GM23338 (cell line): Measurements from ENCODE around the gene UGCG. TPM values are rescaled to one million over a fixed set of nuclear protein-coding genes. Genes with fewer than 3 reads are reported as not detected.

ENCODE experiments used
- ATAC-seq: fragments of 200-7000 bp; cut with Tn5 transposase; 3 replicates; pipeline ENCODE4 v1.9.1; 2020
- DNase-seq: peaks from one replicate; pipeline ENCODE4 v3.0.0-alpha.2; 2015; ENCODE audit warnings: low spot score
- H2AFZ ChIP-seq: fragments of 200-600 bp; sonication (generic); 2 replicates; pipeline ENCODE4 v1.8.0; 2016; ENCODE audit warnings: antibody characterized with exemption, mild to moderate bottlenecking, moderate library complexity
- H3F3A ChIP-seq: fragments of 200-600 bp; sonication (generic); replicated peaks from 2 replicates; pipeline ENCODE4 v1.8.0; 2017; ENCODE audit warnings: antibody characterized with exemption, mixed run types, low read depth
- H3K27ac ChIP-seq: fragments of 200-600 bp; sonication (generic); 2 replicates; pipeline ENCODE4 v1.6.1; 2016; ENCODE audit warnings: low read depth
- H3K27me3 ChIP-seq: fragments of 200-600 bp; sonication (generic); 2 replicates; pipeline ENCODE4 v1.8.0; 2016; ENCODE audit warnings: mild to moderate bottlenecking, mixed run types, moderate library complexity; ENCODE audit not compliant: insufficient read depth
- H3K36me3 ChIP-seq: fragments of 200-600 bp; sonication (generic); 2 replicates; pipeline ENCODE4 v1.8.0; 2016; ENCODE audit warnings: mild to moderate bottlenecking; ENCODE audit not compliant: insufficient read depth
- H3K4me1 ChIP-seq: fragments of 200-600 bp; sonication (generic); 2 replicates; pipeline ENCODE4 v1.8.0; 2016; ENCODE audit warnings: mild to moderate bottlenecking, moderate library complexity; ENCODE audit not compliant: insufficient read depth
- H3K4me2 ChIP-seq: fragments of 200-600 bp; sonication (generic); 2 replicates; pipeline ENCODE4 v1.7.1; 2017; ENCODE audit warnings: mixed run types
- H3K4me3 ChIP-seq: fragments of 200-600 bp; sonication (generic); 2 replicates; pipeline ENCODE4 v1.6.1; 2016; ENCODE audit warnings: mixed run types
- H3K79me2 ChIP-seq: fragments of 200-600 bp; sonication (generic); replicated peaks from 2 replicates; pipeline ENCODE4 v1.8.0; 2017; ENCODE audit warnings: mild to moderate bottlenecking; ENCODE audit not compliant: insufficient read depth
- H3K9me2 ChIP-seq: fragments of 200-600 bp; sonication (generic); 2 replicates; pipeline ENCODE4 v1.8.0; 2017; ENCODE audit not compliant: insufficient read depth
- H4K20me1 ChIP-seq: fragments of 200-600 bp; sonication (generic); replicated peaks from 2 replicates; pipeline ENCODE4 v1.8.0; 2017; ENCODE audit warnings: mild to moderate bottlenecking; ENCODE audit not compliant: insufficient read depth
- H3K27ac Mint-ChIP-seq: 2 replicates; pipeline ENCODE4 v1.8.0; 2020; ENCODE audit warnings: inconsistent platforms, mild to moderate bottlenecking, moderate library complexity, mixed read lengths
- H3K27me3 Mint-ChIP-seq: 3 replicates; pipeline ENCODE4 v1.8.0; 2022; ENCODE audit warnings: low read depth, mild to moderate bottlenecking, moderate library complexity, mixed read lengths, inconsistent platforms; ENCODE audit not compliant: insufficient read depth, poor library complexity
- H3K36me3 Mint-ChIP-seq: 3 replicates; pipeline ENCODE4 v1.8.0; 2021; ENCODE audit warnings: low read depth, mild to moderate bottlenecking, inconsistent platforms, moderate library complexity, mixed read lengths
- H3K4me1 Mint-ChIP-seq: 3 replicates; pipeline ENCODE4 v1.8.0; 2020; ENCODE audit warnings: mild to moderate bottlenecking, inconsistent platforms, mixed read lengths
- H3K4me3 Mint-ChIP-seq: 3 replicates; pipeline ENCODE4 v1.8.0; 2021; ENCODE audit warnings: moderate library complexity, mild to moderate bottlenecking, inconsistent platforms, mixed read lengths
- H3K9me3 Mint-ChIP-seq: 3 replicates; pipeline ENCODE4 v1.8.0; 2020; ENCODE audit warnings: moderate library complexity, mild to moderate bottlenecking, inconsistent platforms, mixed read lengths
- CREB1 ChIP-seq: fragments of 250-450 bp; sonication (Bioruptor Pico); IDR thresholded peaks from 2 replicates; pipeline ENCODE4 v1.5.0; 2020; ENCODE audit warnings: low read depth, mild to moderate bottlenecking, moderate library complexity
- ETS1 ChIP-seq: IDR thresholded peaks from 2 replicates; pipeline ENCODE4 v1.6.1; 2016; ENCODE audit warnings: antibody characterized with exemption
- EZH2 ChIP-seq: fragments of 200-600 bp; sonication (generic); IDR thresholded peaks from one replicate; pipeline ENCODE4 v1.8.0; 2017; ENCODE audit warnings: antibody characterized with exemption, mild to moderate bottlenecking, low read depth; ENCODE audit not compliant: unreplicated experiment
- EZH2phosphoT487 ChIP-seq: fragments of 200-600 bp; sonication (generic); IDR thresholded peaks from one replicate; pipeline ENCODE4 v1.8.1; 2018; ENCODE audit warnings: antibody characterized with exemption; ENCODE audit not compliant: unreplicated experiment
- JUNB ChIP-seq: IDR thresholded peaks from one replicate; pipeline ENCODE4 v1.6.1; 2016; ENCODE audit warnings: antibody characterized with exemption; ENCODE audit not compliant: unreplicated experiment
- NANOG ChIP-seq: IDR thresholded peaks from 2 replicates; pipeline ENCODE4 v1.6.1; 2016; ENCODE audit warnings: antibody characterized with exemption, borderline replicate concordance
- POLR2AphosphoS5 ChIP-seq: IDR thresholded peaks from 2 replicates; pipeline ENCODE4 v1.6.1; 2016; ENCODE audit warnings: antibody characterized with exemption, low read depth
- STAT1 ChIP-seq: IDR thresholded peaks from one replicate; pipeline ENCODE4 v1.6.1; 2016; ENCODE audit warnings: antibody characterized with exemption; ENCODE audit not compliant: unreplicated experiment
- ZNF114 ChIP-seq: fragments of 250-450 bp; sonication (Bioruptor Pico); IDR thresholded peaks from 2 replicates; pipeline ENCODE4 v1.5.0; 2020; ENCODE audit warnings: mild to moderate bottlenecking, moderate library complexity
- ZNF331 ChIP-seq: fragments of 250-450 bp; sonication (Bioruptor Pico); IDR thresholded peaks from 2 replicates; pipeline ENCODE4 v1.5.0; 2020; ENCODE audit warnings: low read depth, mild to moderate bottlenecking, moderate library complexity
- polyA plus RNA-seq: library from polyadenylated mRNA; unstranded; fragments of >200 nt; fragmentation: Nextera tagmentation; extraction: Ambion mirVana; gene quantifications from 2 replicates; pipeline ENCODE4 v1.2.1, GENCODE V29; 2016
- total RNA-seq: library from RNA; depleted of rRNA; stranded (reverse); fragments of >200 nt; shearing (Covaris generic); gene quantifications from 2 replicates; pipeline ENCODE4 v1.2.3, GENCODE V29; 2014
- TF ChIP-seq, protein P1 (sequence below): fragments of 250-450 bp; sonication (Bioruptor Pico); IDR thresholded peaks from 2 replicates; pipeline ENCODE4 v1.5.0; 2020; ENCODE audit warnings: mild to moderate bottlenecking, moderate library complexity
- TF ChIP-seq, protein P2 (sequence below): IDR thresholded peaks from one replicate; pipeline ENCODE4 v1.6.1; 2018; ENCODE audit warnings: antibody characterized with exemption; ENCODE audit not compliant: unreplicated experiment
- TF ChIP-seq, protein P3 (sequence below), 2 experiments: fragments of 200-600 bp in 1 of 2; sonication (generic) in 1 of 2; conservative IDR thresholded peaks; 2 replicates each; pipeline versions ENCODE4 v1.5.1 to v1.6.1; 2016 to 2017; ENCODE audit warnings: antibody characterized with exemption in 2 of 2, low read depth in 2 of 2, mild to moderate bottlenecking in 2 of 2, moderate library complexity in 1 of 2

Gene UGCG
- total and polyA plus RNA-seq, 2 experiments from 2014 or later, result 30.4 to 44.9 TPM

DNA sequence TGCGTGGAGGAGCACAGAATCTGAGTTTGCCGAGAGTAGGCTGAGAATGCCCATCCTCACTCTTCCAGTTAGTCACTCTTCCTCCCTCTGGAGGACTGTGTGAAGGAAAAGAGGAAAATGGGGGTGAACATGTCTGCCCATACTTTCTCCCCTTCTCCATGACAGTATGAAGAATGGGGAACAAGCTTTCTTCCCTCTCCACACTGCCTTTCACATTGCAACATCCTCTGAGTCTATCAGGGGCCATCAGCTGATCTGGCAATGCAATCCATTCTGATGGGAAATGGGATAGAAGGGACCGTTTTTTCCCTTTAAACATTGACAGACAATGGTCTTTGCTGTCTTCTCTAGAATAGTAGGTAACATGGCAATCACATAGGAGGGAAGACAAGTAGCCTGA, 56.8 kb downstream of the UGCG start:
- ATAC-seq (no peak), DNase-seq (no peak)
- Mint-ChIP-seq H3K4me1 (peaks cover 14% of the 10 kb centered on the region; the same call in 2 of the 3 replicates), H3K9me3 (no peaks in the 10 kb centered on the region), H3K27me3 (peaks cover 5% of the 10 kb centered on the region), H3K4me3 (no peak overlapping the region), H3K36me3 (no peaks in the 10 kb centered on the region), H3K27ac (no peak overlapping the region)
- Histone ChIP-seq H3K4me1 (no peaks in the 10 kb centered on the region), H3K79me2 (no peaks in the 10 kb centered on the region), H3K9me2 (no peaks in the 10 kb centered on the region), H3K4me2 (no peak overlapping the region), H3K36me3 (no peaks in the 10 kb centered on the region), H2AFZ (no peak overlapping the region), H3K27ac (no peak overlapping the region), H3K4me3 (no peak overlapping the region), H3K27me3 (no peaks in the 10 kb centered on the region), H4K20me1 (no peaks in the 10 kb centered on the region), H3F3A (no peaks in the 10 kb centered on the region)
- TF ChIP-seq, protein P1, sequence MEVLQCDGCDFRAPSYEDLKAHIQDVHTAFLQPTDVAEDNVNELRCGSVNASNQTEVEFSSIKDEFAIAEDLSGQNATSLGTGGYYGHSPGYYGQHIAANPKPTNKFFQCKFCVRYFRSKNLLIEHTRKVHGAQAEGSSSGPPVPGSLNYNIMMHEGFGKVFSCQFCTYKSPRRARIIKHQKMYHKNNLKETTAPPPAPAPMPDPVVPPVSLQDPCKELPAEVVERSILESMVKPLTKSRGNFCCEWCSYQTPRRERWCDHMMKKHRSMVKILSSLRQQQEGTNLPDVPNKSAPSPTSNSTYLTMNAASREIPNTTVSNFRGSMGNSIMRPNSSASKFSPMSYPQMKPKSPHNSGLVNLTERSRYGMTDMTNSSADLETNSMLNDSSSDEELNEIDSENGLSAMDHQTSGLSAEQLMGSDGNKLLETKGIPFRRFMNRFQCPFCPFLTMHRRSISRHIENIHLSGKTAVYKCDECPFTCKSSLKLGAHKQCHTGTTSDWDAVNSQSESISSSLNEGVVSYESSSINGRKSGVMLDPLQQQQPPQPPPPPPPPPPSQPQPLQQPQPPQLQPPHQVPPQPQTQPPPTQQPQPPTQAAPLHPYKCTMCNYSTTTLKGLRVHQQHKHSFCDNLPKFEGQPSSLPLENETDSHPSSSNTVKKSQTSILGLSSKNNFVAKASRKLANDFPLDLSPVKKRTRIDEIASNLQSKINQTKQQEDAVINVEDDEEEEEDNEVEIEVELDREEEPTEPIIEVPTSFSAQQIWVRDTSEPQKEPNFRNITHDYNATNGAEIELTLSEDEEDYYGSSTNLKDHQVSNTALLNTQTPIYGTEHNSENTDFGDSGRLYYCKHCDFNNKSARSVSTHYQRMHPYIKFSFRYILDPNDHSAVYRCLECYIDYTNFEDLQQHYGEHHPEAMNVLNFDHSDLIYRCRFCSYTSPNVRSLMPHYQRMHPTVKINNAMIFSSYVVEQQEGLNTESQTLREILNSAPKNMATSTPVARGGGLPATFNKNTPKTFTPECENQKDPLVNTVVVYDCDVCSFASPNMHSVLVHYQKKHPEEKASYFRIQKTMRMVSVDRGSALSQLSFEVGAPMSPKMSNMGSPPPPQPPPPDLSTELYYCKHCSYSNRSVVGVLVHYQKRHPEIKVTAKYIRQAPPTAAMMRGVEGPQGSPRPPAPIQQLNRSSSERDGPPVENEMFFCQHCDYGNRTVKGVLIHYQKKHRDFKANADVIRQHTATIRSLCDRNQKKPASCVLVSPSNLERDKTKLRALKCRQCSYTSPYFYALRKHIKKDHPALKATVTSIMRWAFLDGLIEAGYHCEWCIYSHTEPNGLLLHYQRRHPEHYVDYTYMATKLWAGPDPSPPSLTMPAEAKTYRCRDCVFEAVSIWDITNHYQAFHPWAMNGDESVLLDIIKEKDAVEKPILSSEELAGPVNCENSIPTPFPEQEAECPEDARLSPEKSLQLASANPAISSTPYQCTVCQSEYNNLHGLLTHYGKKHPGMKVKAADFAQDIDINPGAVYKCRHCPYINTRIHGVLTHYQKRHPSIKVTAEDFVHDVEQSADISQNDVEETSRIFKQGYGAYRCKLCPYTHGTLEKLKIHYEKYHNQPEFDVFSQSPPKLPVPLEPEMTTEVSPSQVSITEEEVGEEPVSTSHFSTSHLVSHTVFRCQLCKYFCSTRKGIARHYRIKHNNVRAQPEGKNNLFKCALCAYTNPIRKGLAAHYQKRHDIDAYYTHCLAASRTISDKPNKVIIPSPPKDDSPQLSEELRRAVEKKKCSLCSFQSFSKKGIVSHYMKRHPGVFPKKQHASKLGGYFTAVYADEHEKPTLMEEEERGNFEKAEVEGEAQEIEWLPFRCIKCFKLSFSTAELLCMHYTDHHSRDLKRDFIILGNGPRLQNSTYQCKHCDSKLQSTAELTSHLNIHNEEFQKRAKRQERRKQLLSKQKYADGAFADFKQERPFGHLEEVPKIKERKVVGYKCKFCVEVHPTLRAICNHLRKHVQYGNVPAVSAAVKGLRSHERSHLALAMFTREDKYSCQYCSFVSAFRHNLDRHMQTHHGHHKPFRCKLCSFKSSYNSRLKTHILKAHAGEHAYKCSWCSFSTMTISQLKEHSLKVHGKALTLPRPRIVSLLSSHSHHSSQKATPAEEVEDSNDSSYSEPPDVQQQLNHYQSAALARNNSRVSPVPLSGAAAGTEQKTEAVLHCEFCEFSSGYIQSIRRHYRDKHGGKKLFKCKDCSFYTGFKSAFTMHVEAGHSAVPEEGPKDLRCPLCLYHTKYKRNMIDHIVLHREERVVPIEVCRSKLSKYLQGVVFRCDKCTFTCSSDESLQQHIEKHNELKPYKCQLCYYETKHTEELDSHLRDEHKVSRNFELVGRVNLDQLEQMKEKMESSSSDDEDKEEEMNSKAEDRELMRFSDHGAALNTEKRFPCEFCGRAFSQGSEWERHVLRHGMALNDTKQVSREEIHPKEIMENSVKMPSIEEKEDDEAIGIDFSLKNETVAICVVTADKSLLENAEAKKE (CRISPR knock-in tag), result no peak
- no peak for TF ChIP-seq POLR2AphosphoS5
- TF ChIP-seq EZH2, result no peak
- no peak for TF ChIP-seq STAT1
- no peak for TF ChIP-seq JUNB
- no peak for TF ChIP-seq ZNF114 (CRISPR knock-in tag)
- no peak for TF ChIP-seq NANOG
- TF ChIP-seq, protein P2, sequence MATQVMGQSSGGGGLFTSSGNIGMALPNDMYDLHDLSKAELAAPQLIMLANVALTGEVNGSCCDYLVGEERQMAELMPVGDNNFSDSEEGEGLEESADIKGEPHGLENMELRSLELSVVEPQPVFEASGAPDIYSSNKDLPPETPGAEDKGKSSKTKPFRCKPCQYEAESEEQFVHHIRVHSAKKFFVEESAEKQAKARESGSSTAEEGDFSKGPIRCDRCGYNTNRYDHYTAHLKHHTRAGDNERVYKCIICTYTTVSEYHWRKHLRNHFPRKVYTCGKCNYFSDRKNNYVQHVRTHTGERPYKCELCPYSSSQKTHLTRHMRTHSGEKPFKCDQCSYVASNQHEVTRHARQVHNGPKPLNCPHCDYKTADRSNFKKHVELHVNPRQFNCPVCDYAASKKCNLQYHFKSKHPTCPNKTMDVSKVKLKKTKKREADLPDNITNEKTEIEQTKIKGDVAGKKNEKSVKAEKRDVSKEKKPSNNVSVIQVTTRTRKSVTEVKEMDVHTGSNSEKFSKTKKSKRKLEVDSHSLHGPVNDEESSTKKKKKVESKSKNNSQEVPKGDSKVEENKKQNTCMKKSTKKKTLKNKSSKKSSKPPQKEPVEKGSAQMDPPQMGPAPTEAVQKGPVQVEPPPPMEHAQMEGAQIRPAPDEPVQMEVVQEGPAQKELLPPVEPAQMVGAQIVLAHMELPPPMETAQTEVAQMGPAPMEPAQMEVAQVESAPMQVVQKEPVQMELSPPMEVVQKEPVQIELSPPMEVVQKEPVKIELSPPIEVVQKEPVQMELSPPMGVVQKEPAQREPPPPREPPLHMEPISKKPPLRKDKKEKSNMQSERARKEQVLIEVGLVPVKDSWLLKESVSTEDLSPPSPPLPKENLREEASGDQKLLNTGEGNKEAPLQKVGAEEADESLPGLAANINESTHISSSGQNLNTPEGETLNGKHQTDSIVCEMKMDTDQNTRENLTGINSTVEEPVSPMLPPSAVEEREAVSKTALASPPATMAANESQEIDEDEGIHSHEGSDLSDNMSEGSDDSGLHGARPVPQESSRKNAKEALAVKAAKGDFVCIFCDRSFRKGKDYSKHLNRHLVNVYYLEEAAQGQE, result no peak
- TF ChIP-seq ETS1, result no peak
- TF ChIP-seq ZNF331, result no peak
- no peak for TF ChIP-seq CREB1 (CRISPR knock-in tag)
- no peak for TF ChIP-seq EZH2phosphoT487
- TF ChIP-seq, protein P3, sequence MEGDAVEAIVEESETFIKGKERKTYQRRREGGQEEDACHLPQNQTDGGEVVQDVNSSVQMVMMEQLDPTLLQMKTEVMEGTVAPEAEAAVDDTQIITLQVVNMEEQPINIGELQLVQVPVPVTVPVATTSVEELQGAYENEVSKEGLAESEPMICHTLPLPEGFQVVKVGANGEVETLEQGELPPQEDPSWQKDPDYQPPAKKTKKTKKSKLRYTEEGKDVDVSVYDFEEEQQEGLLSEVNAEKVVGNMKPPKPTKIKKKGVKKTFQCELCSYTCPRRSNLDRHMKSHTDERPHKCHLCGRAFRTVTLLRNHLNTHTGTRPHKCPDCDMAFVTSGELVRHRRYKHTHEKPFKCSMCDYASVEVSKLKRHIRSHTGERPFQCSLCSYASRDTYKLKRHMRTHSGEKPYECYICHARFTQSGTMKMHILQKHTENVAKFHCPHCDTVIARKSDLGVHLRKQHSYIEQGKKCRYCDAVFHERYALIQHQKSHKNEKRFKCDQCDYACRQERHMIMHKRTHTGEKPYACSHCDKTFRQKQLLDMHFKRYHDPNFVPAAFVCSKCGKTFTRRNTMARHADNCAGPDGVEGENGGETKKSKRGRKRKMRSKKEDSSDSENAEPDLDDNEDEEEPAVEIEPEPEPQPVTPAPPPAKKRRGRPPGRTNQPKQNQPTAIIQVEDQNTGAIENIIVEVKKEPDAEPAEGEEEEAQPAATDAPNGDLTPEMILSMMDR (conservative IDR thresholded peaks at IDR 0.05; ENCODE audit: low read depth in 2 of 2), result no peak
